Hepatocyte (in vitro differentiated cells): ENCODE data around the gene UQCC5.

ENCODE experiments used
- CTCF ChIP-seq: fragments of 200-600 bp; sonication (generic); IDR thresholded peaks from 2 replicates; pipeline ENCODE4 v1.5.1; 2016; ENCODE audit warnings: antibody characterized with exemption, mild to moderate bottlenecking; ENCODE audit not compliant: poor library complexity
- EZH2 ChIP-seq: fragments of 200-600 bp; sonication (generic); IDR thresholded peaks from 2 replicates; pipeline ENCODE4 v1.6.1; 2016; ENCODE audit warnings: antibody characterized with exemption, mild to moderate bottlenecking, borderline replicate concordance
- EZH2phosphoT487 ChIP-seq: fragments of 200-600 bp; sonication (generic); IDR thresholded peaks from one replicate; pipeline ENCODE4 v1.6.1; 2018; ENCODE audit warnings: antibody characterized with exemption, mild to moderate bottlenecking, low read depth, moderate library complexity; ENCODE audit not compliant: unreplicated experiment, severe bottlenecking

GRCh38 chr3:52537726-52538421 is 1.5 kb downstream of the UQCC5 start:
- TF ChIP-seq EZH2phosphoT487 (no peak), CTCF (no peak), EZH2 (no peak)
